Loucy (cell line): ENCODE data around the gene PABPC1L2A.
"Not testable (repeated sequence)": the region's sequence is repeated elsewhere in the genome, so short reads cannot be mapped to it uniquely, and the experiment has no call there.

Experiments
- H2AFZ ChIP-seq: fragments of 200-600 bp; sonication (generic); 2 replicates; pipeline ENCODE4 v1.6.0; 2016; ENCODE audit warnings: antibody characterized with exemption, mild to moderate bottlenecking, low read length, moderate library complexity
- H3F3A ChIP-seq: fragments of 200-600 bp; 2 replicates; pipeline ENCODE4 v1.6.0; 2016; ENCODE audit warnings: antibody characterized with exemption, low read depth, mild to moderate bottlenecking
- H3K27me3 ChIP-seq: fragments of 200-600 bp; sonication (generic); 2 replicates; pipeline ENCODE4 v1.6.1; 2014; ENCODE audit warnings: low read length, mild to moderate bottlenecking; ENCODE audit not compliant: insufficient read depth, poor library complexity, severe bottlenecking
- H3K36me3 ChIP-seq: fragments of 200-600 bp; sonication (generic); 2 replicates; pipeline ENCODE4 v1.6.1; 2016; ENCODE audit warnings: low read length; ENCODE audit not compliant: insufficient read depth
- H3K4me1 ChIP-seq: fragments of 200-600 bp; sonication (generic); 2 replicates; pipeline ENCODE4 v1.5.1; 2014; ENCODE audit warnings: low read length, mild to moderate bottlenecking; ENCODE audit not compliant: insufficient read depth, poor library complexity, severe bottlenecking
- H3K4me2 ChIP-seq: fragments of 200-600 bp; sonication (generic); 2 replicates; pipeline ENCODE4 v1.6.0; 2014; ENCODE audit warnings: antibody characterized with exemption, low read length, low read depth, mild to moderate bottlenecking; ENCODE audit not compliant: poor library complexity, severe bottlenecking
- H3K4me3 ChIP-seq: fragments of 200-600 bp; sonication (generic); 2 replicates; pipeline ENCODE4 v1.5.1; 2014; ENCODE audit warnings: low read length, mild to moderate bottlenecking, mixed read lengths; ENCODE audit not compliant: poor library complexity, severe bottlenecking
- H3K79me2 ChIP-seq: fragments of 200-600 bp; sonication (generic); 2 replicates; pipeline ENCODE4 v1.6.1; 2014; ENCODE audit warnings: low read length; ENCODE audit not compliant: insufficient read depth
- H3K9ac ChIP-seq: fragments of 200-600 bp; sonication (generic); 2 replicates; pipeline ENCODE4 v1.6.0; 2014; ENCODE audit warnings: mild to moderate bottlenecking, low read depth, low read length, moderate library complexity; ENCODE audit not compliant: poor library complexity, severe bottlenecking
- H3K9me2 ChIP-seq: fragments of 200-600 bp; sonication (generic); replicated peaks from 2 replicates; pipeline ENCODE4 v1.6.1; 2016; ENCODE audit warnings: low read depth, low read length, mixed read lengths
- H3K9me3 ChIP-seq: fragments of 200-600 bp; sonication (generic); 2 replicates; pipeline ENCODE4 v1.6.1; 2014; ENCODE audit warnings: mild to moderate bottlenecking, antibody characterized with exemption, low read length, low read depth; ENCODE audit not compliant: insufficient read depth
- H4K20me1 ChIP-seq: fragments of 200-600 bp; sonication (generic); 2 replicates; pipeline ENCODE4 v1.6.0; 2014; ENCODE audit warnings: antibody characterized with exemption, low read length, mild to moderate bottlenecking; ENCODE audit not compliant: insufficient read depth, poor library complexity, severe bottlenecking
- EZH2phosphoT487 ChIP-seq: fragments of 200-600 bp; IDR thresholded peaks from 2 replicates; pipeline ENCODE4 v1.6.1; 2018; ENCODE audit warnings: antibody characterized with exemption, mild to moderate bottlenecking, moderate library complexity, borderline replicate concordance
- TF ChIP-seq, protein P1 (sequence below): fragments of 200-600 bp; sonication (generic); conservative IDR thresholded peaks from 2 replicates; pipeline ENCODE4 v1.5.1; 2014; ENCODE audit warnings: mild to moderate bottlenecking, antibody characterized with exemption, low read length

Gene PABPC1L2A

DNA sequence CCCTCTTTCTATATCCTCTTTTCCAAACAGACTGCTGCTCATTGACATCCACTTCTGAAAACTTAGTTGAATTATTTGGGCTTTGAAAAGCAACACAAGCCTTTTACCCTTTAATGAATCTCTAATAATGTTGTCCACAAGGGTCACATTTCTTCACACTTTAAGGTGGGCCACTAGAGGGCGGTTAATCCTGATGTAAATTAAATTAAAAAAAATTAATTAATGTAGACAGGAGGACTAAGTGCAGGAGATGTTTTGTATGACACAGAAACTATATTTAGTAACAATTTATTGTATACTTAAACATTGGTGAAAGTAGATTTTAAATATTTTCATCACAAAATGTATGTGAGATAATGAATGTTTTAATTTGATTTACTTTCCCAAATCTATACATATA is 7.5 kb upstream of the PABPC1L2A start:
- not testable (repeated sequence) for H3F3A ChIP-seq, H3K9me2 ChIP-seq, H2AFZ ChIP-seq, H3K9ac ChIP-seq, H3K4me1 ChIP-seq, H4K20me1 ChIP-seq, H3K9me3 ChIP-seq, H3K4me2 ChIP-seq, H3K27me3 ChIP-seq, H3K79me2 ChIP-seq, H3K4me3 ChIP-seq, H3K36me3 ChIP-seq
- TF ChIP-seq, protein P1, sequence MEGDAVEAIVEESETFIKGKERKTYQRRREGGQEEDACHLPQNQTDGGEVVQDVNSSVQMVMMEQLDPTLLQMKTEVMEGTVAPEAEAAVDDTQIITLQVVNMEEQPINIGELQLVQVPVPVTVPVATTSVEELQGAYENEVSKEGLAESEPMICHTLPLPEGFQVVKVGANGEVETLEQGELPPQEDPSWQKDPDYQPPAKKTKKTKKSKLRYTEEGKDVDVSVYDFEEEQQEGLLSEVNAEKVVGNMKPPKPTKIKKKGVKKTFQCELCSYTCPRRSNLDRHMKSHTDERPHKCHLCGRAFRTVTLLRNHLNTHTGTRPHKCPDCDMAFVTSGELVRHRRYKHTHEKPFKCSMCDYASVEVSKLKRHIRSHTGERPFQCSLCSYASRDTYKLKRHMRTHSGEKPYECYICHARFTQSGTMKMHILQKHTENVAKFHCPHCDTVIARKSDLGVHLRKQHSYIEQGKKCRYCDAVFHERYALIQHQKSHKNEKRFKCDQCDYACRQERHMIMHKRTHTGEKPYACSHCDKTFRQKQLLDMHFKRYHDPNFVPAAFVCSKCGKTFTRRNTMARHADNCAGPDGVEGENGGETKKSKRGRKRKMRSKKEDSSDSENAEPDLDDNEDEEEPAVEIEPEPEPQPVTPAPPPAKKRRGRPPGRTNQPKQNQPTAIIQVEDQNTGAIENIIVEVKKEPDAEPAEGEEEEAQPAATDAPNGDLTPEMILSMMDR = 0 out of 2 replicates have a peak, but pooled peaks have one; percentile 7

DNA sequence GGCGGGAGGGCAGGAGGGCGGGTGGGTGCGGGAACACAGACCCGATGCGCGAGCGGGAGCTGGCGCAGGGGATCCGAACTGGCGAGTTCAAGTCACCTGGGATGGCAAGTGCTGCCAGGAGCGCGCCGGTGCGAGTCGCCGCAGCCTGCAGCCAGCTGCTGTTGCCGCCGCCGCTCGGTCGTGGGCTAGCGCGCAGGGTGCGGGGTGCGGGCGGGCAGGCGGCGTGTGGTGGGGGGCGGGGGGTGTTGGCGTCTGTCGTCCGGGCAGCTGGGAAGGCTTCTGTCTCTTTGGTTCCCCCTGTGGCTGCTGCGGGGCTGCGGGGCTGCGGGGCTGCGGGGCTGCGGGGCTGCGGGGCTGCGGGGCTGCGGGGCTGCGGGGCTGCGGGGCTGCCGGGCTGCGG is 572 bp upstream of the PABPC1L2A start:
- H3K9ac ChIP-seq, H3K36me3 ChIP-seq, H3K27me3 ChIP-seq, H3K9me3 ChIP-seq, H3K4me3 ChIP-seq, H3K9me2 ChIP-seq, H3K4me2 ChIP-seq, H4K20me1 ChIP-seq, H3F3A ChIP-seq, H2AFZ ChIP-seq, H3K4me1 ChIP-seq, H3K79me2 ChIP-seq: not testable (repeated sequence)

DNA sequence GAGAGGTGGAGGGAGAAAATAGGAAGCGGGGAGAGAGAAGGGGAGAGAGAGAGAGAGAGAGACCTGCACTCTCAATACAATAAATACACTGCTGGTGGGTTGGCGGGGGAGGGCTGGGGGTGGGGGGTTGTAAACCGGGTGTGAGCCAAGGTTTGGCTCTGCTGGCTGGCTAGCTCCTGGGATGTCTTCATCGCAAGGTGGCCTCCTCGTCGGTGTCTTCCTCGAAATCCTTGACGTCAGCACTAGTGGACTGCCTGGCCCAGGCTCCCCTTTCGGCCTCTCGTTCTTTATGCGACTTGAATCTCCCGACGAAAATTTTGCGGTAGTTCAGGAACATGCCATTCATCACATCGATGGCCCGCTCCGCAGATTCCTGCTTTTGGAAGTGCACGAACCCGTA is 715 bp downstream of the PABPC1L2A start:
- not testable (repeated sequence) for H3K4me1 ChIP-seq, H3K9me3 ChIP-seq, H3K27me3 ChIP-seq, H3F3A ChIP-seq, H3K79me2 ChIP-seq, H3K9me2 ChIP-seq, H3K36me3 ChIP-seq, H2AFZ ChIP-seq, H3K4me3 ChIP-seq, H3K4me2 ChIP-seq, H3K9ac ChIP-seq, H4K20me1 ChIP-seq

DNA sequence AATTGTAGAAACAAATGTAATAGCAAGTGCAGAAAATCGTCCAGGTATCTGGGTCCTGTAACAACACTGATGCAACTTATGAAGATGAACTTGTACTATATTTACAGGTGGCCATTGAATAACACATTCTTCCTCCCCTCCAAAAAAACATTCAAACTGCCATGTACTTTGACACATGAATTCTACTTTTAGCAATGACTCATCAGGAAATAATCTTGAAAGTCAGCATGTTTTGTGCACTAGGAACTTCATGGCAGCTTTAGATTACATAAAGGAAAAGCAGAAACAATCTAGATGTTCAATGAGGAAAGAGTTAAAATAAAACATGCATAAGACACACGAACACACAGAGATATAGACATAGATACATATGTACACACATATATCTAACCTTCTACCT is 2.5 kb downstream of the PABPC1L2A start:
- no peak overlapping the region for H3K9ac ChIP-seq
- H2AFZ ChIP-seq = no peak overlapping the region
- no peaks in the 10 kb centered on the region for H3K9me3 ChIP-seq
- H3K4me2 ChIP-seq = no peak overlapping the region
- H3F3A ChIP-seq = no peaks in the 10 kb centered on the region
- no peaks in the 10 kb centered on the region for H3K9me2 ChIP-seq
- H3K4me3 ChIP-seq = no peak overlapping the region
- no peaks in the 10 kb centered on the region for H3K27me3 ChIP-seq
- no peaks in the 10 kb centered on the region for H3K79me2 ChIP-seq
- TF ChIP-seq, protein P1 = no peak
- TF ChIP-seq EZH2phosphoT487 = no peak
- no peaks in the 10 kb centered on the region for H4K20me1 ChIP-seq
- no peaks in the 10 kb centered on the region for H3K36me3 ChIP-seq
- no peaks in the 10 kb centered on the region for H3K4me1 ChIP-seq
